ENCODE data around the gene ZDHHC12.

The ZDHHC12 gene

GRCh38 chr9:128729766-128730517 lies 6.0 kb upstream of the ZDHHC12 start:
- no peak for DNase-seq

DNA sequence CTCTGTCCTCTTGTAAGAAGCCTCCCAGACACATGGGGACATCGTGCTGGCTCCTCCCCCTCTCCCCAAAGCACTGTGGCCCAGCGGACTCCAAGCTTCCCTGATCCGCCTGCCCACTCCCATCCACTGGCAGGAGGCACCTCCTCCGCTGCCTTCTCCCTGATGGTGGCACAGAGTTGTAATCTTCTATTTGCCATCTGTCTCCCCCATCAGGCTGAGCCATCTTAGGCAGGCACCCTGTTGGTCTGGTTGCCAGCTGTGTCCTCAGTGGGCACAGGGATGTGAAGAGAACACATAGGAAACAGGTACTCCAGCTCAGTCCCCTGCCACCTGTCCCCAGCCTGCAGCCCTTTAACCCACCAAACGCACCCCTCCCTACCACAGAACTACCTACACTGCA lies 5.4 kb upstream of the ZDHHC12 start:
- DNase-seq: no peak

GRCh38 chr9:128728298-128728697 lies 4.4 kb upstream of the ZDHHC12 start:
- no peak for DNase-seq

GRCh38 chr9:128727640-128728248 lies 3.8 kb upstream of the ZDHHC12 start:
- no peak for DNase-seq

- DNase-seq: no peak
Measured at GRCh38 chr9:128724744-128725211, 851 bp upstream of the ZDHHC12 start.

DNA sequence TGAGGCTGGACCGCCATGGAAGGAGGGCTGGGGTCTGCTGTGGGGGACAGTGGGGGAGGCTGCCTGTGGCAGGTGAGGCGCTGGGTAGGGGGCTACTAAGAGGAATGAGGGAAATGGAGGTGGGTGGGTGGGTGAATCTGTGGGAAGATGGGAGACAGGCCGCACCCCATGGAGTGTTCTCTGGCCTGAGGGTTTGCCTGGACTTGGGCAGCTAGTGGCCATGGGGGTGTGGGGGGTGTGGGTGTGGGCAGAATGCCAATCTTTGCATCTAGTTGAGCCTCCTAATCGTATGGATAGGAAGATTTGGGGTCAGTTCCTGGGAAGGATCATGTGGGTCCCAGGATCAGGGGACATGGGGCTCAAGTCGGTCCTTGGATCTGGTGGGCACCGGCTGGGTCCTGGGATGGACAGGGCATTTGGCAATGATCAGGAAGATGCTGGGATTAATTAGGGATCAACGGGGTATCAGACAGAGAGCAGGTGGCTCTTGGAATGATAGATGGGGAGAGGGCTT lies 518 bp downstream of the ZDHHC12 start:
- DNase-seq: no peak

DNA sequence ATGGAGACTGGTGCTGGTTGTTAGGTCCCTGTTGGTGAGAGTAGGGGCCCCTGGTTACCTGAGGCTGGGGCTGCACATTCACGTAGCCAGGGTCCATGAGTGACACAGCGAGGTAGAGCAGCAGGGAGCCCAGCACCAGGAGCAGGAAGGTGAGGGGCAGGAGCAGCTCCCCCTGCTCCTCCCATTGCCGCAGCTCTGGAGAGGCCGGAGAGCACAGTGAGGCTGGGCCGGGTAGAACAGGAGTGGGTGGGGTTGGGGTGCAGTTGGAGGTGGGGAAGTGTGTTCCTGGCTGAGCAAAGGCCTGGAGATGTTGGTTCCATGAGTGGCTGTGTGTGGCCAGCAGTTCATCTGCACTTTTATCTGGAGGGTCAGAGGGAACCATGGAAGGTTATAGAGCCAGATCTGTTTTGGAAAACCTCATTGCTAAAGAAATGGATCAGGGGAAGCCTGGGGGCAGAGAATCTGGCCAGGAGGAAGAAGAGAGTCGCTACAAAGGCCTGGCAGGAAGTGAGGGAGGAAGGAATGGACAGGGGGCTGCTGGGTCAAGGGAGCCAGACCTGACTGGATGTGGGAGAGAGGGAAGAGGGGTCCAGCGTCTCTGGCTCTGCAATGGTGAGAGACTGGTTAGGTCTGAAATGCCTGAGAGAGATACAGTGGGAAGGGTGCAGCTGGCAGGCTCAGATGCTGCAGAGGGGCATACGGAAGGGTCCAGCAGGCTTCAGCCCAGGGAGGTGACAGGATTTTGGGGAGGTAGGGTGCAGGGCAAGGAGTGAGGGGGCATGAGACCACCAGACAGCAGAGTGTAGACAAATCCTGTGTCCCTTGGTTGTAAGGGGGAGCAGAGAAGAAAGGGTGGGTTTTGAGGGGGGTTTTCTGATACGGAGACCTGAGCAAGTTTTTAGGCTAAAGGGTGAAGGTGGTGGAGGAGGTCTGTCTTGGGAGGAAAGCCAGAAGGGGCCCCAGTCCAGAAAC lies 1.3 kb downstream of the ZDHHC12 start:
- DNase-seq: no peak

- no peak for DNase-seq
Measured at GRCh38 chr9:128721487-128722010, 2.4 kb downstream of the ZDHHC12 start.

GRCh38 chr9:128720841-128721486 lies 3.0 kb downstream of the ZDHHC12 start:
- no peak for DNase-seq

GRCh38 chr9:128719919-128720605 lies 3.9 kb downstream of the ZDHHC12 start:
- no peak for DNase-seq

GRCh38 chr9:128718475-128718874 lies 5.5 kb downstream of the ZDHHC12 start:
- DNase-seq: no peak

DNA sequence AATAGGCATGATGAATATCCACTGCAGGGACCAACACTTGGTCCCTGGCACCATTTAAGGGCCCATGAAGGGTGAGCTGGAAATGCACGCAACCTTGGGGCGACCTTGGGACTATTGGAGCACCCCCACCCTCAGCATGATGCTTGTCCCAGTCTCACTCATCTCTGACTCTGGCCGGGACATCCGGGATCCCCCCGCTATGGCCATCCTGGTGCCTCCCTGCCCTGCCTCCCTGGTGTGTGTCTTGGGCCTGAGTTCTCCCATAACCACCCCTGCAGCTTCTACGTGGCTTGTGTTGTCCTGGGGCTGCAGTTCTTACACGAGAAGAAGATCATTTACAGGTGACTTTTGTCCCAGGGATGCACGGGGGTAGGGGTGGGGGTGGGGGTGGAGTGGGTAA lies 5.9 kb downstream of the ZDHHC12 start:
- DNase-seq: no peak

DNA sequence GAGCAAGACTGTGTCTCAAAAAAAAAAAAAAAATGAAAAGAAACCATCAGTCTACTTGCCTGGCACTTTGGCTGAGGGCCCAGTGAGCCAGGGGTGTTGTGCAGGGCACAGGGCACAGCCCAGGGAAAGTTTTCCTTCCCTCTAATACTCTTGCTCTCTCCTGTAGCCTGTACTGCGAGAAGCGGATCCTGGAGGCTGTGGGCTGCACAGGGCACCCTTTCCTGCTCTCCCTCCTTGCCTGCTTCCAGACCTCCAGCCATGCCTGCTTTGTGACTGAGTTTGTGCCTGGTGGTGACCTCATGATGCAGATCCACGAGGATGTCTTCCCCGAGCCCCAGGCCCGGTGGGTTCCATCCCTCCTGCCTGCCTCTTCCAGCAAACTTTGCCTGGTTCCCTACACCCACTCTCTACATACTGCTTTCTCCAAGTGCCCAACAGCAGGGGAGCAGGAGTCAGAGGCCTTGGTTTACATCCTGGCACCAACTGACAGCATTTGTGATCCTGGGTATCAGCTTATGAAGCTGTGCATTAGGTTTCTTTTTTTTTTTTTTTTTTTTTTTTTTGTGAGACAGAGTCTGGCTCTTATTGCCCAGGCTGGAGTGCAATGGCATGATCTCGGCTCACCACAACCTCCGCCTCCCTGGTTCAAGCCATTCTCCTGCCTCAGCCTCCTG lies 7.2 kb downstream of the ZDHHC12 start:
- no peak for DNase-seq

- no peak for DNase-seq
Measured at GRCh38 chr9:128715436-128715750, 8.5 kb downstream of the ZDHHC12 start.

- no peak for DNase-seq
Measured at GRCh38 chr9:128714586-128715435, 9.1 kb downstream of the ZDHHC12 start.

GRCh38 chr9:128713941-128714573 lies 9.9 kb downstream of the ZDHHC12 start:
- no peak for DNase-seq

DNA sequence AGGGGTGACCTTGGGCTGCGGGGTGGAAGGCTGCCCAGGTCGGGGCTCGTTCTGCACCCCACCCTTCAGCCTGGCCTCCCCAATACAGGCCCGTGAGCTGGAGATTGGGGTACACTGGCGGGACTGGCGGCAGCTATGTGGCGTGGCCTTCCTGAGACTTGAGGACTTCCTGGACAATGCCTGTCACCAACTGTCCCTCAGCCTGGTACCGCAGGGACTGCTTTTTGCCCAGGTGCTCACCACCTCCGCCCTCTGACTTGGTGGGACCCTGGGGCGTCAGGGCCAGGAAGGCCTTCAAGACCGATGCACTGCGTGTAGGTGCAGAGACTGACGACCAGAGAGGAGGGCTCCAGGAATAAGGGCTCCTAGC lies 10.5 kb downstream of the ZDHHC12 start:
- DNase-seq: no peak

DNA sequence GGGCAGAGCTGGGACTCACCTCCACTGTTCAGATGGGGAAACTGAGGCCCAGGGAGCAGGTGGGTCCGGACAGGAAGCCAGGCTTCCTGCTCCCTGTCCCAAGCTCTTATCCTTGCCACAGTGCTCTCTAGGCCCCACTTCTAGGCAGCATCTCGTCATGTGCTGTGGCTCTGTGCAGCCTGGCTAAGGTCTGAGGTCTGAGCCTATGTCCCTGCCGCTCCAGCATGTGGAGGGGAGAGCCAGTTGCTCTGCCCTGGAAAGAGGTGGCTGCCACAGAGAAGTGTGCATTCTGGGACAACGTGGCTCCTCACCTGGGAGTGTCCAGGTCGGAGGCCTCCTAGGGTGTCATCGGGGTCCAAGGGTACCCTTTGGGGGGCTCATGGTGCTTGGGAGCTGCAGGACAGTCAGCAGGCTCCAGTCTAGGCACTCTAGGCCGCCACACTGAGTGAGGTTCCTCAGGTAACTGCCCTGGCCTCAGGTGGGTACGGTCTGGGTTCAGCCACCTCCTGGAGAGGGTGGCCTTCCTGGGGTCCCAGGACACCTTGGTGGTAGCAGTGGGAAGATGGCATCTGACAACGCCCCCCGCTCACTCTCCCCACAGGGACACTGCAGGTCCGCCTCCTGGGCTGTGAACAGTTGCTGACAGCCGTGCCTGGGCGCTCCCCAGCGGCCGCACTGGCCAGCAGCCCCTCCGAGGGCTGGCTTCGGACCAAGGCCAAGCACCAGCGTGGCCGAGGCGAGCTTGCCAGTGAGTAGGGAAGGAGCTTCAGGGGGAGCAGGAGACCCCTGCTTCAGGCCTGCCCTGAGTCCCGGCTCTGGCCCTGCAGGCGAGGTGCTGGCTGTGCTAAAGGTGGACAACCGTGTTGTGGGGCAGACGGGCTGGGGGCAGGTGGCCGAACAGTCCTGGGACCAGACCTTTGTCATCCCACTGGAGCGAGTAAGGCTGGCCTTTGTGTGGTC lies 11.2 kb downstream of the ZDHHC12 start:
- no peak for DNase-seq

GRCh38 chr9:128707446-128707845 lies 16.5 kb downstream of the ZDHHC12 start:
- no peak for DNase-seq
